NCI-H128 (cell line): ENCODE results near the gene P3H3.

Source experiments
- DNase-seq: peaks from one replicate; lab custom pipeline; 2025; ENCODE audit not compliant: unreplicated experiment; lab: John Stamatoyannopoulos, UW

The P3H3 gene

GRCh38 chr12:6799147-6799546 lies 29.1 kb upstream of the P3H3 start:
- no peak for DNase-seq

GRCh38 chr12:6807170-6807569 lies 21.0 kb upstream of the P3H3 start:
- DNase-seq, result no peak

GRCh38 chr12:6809056-6809455 lies 19.2 kb upstream of the P3H3 start:
- no peak for DNase-seq

- no peak for DNase-seq
Observed at GRCh38 chr12:6810758-6811157, 17.4 kb upstream of the P3H3 start.

GRCh38 chr12:6813363-6813762 lies 14.8 kb upstream of the P3H3 start:
- DNase-seq, result no peak

GRCh38 chr12:6816598-6816997 lies 11.6 kb upstream of the P3H3 start:
- DNase-seq, result no peak

GRCh38 chr12:6817098-6817497 lies 11.1 kb upstream of the P3H3 start:
- DNase-seq, result no peak

GRCh38 chr12:6817662-6818157 lies 10.5 kb upstream of the P3H3 start:
- no peak for DNase-seq

- DNase-seq, result no peak
Observed at GRCh38 chr12:6818222-6818621, 10.0 kb upstream of the P3H3 start.

GRCh38 chr12:6818645-6819044 lies 9.6 kb upstream of the P3H3 start:
- DNase-seq, result no peak

GRCh38 chr12:6819106-6820030 lies 8.8 kb upstream of the P3H3 start:
- DNase-seq, result no peak

- DNase-seq, result no peak
Observed at GRCh38 chr12:6820166-6820565, 8.0 kb upstream of the P3H3 start.

GRCh38 chr12:6821591-6822425 lies 6.4 kb upstream of the P3H3 start, which contains the start of gene GPR162:
Gene GPR162, plus strand, starts transcription at chr12:6821821. Its CDS starts 2,078 bp downstream, at chr12:6823899.
- DNase-seq, result peak; percentile 87

GRCh38 chr12:6822426-6823135 lies 5.6 kb upstream of the P3H3 start:
- DNase-seq, result no peak

- DNase-seq, result no peak
Observed at GRCh38 chr12:6823182-6824084, 4.8 kb upstream of the P3H3 start.

GRCh38 chr12:6824085-6824775 lies 4.0 kb upstream of the P3H3 start:
- DNase-seq, result no peak

GRCh38 chr12:6824901-6825381 lies 3.3 kb upstream of the P3H3 start:
- DNase-seq, result no peak

- DNase-seq, result peak; percentile 84
Observed at GRCh38 chr12:6825398-6826124, 2.6 kb upstream of the P3H3 start.
